H4 (cell line): ENCODE results near the gene AKTIP. TPM values are rescaled to one million over a fixed set of nuclear protein-coding genes. Genes with fewer than 3 reads are reported as not detected.
A peak's percentile ranks its signal among the peaks of the same experiment; 100 is the strongest.

Experiments
- DNase-seq: peaks from one replicate; pipeline ENCODE4 v3.0.0-alpha.2; 2015; ENCODE audit warnings: low spot score
- total RNA-seq: library from RNA; depleted of rRNA; stranded (reverse); fragments of >200 nt; shearing (Covaris generic); gene quantifications from 2 replicates; pipeline ENCODE4 v1.2.3, GENCODE V29; 2014; rRNA removed

Gene AKTIP
- total RNA-seq, 1 experiment from 2014 or later = 13.7 TPM

DNA sequence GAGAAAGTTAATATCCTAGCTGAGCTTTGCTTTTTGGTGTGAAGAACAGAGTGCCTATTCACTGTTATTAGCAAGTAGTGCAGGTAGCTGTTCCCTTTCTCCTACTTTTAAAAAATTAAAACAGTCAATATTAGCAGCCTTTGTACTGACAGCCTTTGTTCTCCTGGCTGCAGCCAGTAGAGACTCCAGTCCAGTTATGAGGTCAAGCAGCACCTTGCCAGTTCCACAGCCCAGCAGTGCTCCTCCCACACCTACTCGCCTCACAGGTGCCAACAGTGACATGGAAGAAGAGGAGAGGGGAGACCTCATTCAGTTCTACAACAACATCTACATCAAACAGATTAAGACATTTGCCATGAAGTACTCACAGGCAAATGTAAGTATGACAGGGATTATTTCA lies 22.6 kb downstream of the AKTIP start:
- no peak for DNase-seq

DNA sequence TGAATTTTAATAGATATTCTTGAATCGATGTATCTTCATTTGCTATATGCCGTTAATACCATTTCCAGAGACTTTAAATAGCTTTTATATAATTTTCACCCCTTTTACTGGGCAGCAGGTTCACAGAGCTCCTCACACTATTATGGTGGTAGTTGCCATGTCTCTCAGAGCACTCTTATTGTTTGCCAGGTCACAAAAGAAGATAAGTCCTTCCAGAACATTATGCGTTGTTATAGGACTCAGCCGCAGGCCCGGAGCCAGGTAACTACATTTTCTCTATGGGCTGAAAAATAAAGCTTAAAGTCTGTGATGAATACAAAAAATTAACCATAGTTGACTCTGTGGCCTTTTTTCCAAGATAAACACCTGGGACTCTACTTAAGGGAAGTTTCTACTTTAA lies 24.0 kb downstream of the AKTIP start:
- no peak for DNase-seq

DNA sequence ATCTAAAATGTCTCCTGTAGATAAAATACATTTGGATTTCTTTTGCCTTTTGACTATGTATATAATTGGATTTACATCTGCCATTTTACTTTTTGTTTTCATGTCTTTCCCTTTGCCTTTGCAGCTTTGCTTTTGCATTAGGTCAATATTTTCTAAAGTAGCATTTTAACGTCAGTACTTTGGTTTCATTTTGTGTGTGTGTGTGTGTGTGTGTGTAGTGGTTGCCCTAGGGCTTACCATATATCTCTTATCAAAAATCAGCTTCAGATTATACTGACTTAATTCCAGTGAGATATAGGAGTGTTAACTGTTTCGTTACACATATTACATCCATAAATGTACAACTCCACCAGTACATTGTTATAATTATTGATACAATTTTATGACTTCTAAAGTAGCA lies 26.1 kb downstream of the AKTIP start:
- DNase-seq = no peak

DNA sequence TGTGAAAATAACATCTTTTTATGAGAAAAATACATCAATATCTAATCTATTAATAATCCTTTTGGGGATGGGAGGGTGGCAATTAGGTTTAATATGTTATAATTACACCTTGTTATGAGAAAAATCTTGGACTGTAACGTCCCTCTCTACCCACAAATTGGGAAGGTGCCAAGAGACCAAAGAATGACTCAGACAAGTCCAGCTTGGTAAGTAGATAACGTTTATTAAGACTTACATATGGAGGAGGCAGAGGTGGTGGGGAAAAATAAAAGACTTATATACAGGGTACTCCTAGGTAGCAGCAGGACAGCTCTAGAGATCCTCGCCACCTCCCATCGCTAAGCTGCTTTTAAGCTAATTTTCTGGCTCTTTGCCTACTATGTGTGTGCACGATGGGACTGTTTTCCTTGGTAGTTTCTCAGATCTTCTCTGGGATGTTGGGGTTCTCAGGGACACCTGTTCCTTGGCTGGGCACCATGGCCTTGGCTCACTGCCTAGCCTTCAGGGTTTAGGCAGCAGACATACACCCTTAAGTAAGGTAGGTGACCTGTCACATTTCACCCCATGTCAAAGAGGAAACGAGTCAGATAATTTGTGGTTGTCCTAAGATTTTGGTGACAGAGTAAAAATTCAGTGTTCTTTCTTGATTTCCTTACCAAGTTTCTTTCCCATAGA lies 37.3 kb downstream of the AKTIP start:
- peak; percentile 58 for DNase-seq

GRCh38 chr16:53458635-53459034 lies 44.4 kb downstream of the AKTIP start:
- no peak for DNase-seq

GRCh38 chr16:53457670-53458069 lies 45.3 kb downstream of the AKTIP start:
- peak; percentile 21 for DNase-seq

- DNase-seq = no peak
Measured at GRCh38 chr16:53456625-53457024, 46.4 kb downstream of the AKTIP start.

GRCh38 chr16:53453928-53454327 lies 49.1 kb downstream of the AKTIP start:
- DNase-seq = no peak

DNA sequence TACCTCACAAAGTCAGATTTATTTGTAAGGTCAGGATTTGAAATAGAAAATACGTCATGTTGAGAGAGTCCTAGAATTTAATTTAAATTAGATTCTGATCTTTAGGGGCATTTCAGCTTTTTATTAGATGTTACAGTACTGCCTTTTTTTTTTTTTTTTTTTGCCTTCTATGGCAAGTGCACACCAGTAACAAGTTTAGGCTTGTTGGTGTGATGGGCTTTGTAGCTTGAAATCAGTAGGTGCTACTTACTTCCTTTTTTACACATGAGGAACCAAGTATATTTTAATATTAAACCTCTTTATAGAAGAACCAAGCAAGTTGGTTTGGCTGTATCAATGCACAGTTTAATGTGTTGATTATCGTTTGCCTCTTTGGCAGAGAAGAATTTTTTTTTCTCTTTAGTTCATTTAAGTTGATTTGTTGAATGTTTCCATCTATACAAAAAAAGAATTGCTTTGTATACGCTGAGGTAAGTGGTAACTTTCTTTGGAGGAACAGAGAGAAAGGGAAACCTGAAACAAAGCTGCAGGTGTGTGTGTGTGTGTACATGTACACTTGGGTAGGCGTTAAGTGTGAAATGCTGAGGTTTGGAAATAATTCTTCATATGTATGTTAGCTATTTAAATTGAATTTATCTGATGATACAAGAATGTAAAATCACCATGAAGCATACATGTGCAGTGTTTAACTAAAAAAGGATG lies 53.0 kb downstream of the AKTIP start:
- no peak for DNase-seq

DNA sequence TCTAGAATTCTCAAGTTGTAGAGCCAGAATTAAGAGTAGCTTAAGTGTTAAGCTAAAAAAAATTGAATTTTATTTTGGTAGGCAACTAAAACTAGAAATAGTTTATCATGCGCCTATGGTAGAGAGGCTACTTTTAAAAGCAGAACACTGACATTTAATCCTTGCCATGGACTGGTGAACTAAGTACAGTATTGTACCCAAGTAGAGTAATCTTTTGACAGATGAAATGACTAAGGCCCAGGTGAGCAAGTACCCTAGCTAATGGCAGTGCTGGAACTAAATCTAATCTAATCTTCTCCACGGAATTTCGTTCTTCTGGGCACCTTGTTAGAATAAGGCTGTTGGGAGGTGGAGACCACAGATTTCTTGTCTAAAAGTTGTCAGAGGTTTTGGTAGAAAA lies 56.9 kb downstream of the AKTIP start:
- DNase-seq = no peak

- DNase-seq = no peak
Measured at GRCh38 chr16:53445534-53445933, 57.5 kb downstream of the AKTIP start.

Other genes starting within 250 kb of the AKTIP start
- 23.9 and 28.3 TPM in 2 replicates for gene RBL2, start 68.7 kb downstream of the AKTIP start, total RNA-seq
- gene RPGRIP1L, start 200.7 kb upstream of the AKTIP start, total RNA-seq = 5.5 and 8.2 TPM in 2 replicates
- gene FTO, start 200.9 kb upstream of the AKTIP start, total RNA-seq = 62.8 and 73.6 TPM in 2 replicates